IMR-90 (cell line): Measurements from ENCODE around the gene ANKMY1. TPM values are rescaled to one million over a fixed set of nuclear protein-coding genes. Genes with fewer than 3 reads are reported as not detected.

Experiments
- ATAC-seq: fragments of 200-7000 bp; cut with Tn5 transposase; 2 replicates; pipeline ENCODE4 v1.9.1; 2020; ENCODE audit warnings: low read depth, mild to moderate bottlenecking, moderate library complexity
- BruUV-seq: library from RNA; stranded (reverse); fragments of 400-500 nt; replicated peaks from 2 replicates; lab custom pipeline; 2021; lab: Mats Ljungman, UMichigan
- CTCF ChIA-PET: fragments of 300-600 bp; formaldehyde crosslinking; extraction: SDS; loops from one replicate; lab custom pipeline; 2021; ENCODE audit warnings: antibody characterized with exemption; lab: Yijun Ruan, JAX
- POLR2A ChIA-PET: fragments of 300-600 bp; sonication (Branson Sonifier 250); formaldehyde crosslinking; loops from one replicate; lab custom pipeline; 2022; ENCODE audit warnings: antibody characterized with exemption; ENCODE audit not compliant: unreplicated experiment; lab: Charles Lee
- DNase-seq: peaks from one replicate; pipeline ENCODE4 v3.0.0; 2013
- H2AFZ ChIP-seq: replicated peaks from 2 replicates; pipeline ENCODE3; 2013; ENCODE audit warnings: low read length, mild to moderate bottlenecking; ENCODE audit not compliant: poor library complexity
- H2AK5ac ChIP-seq: 2 replicates; pipeline ENCODE4 v1.6.1; 2013; ENCODE audit warnings: low read depth, low read length, inconsistent platforms
- H2AK9ac ChIP-seq: replicated peaks from 2 replicates; pipeline ENCODE3; 2013; ENCODE audit warnings: mild to moderate bottlenecking, low read depth, low read length, moderate library complexity; ENCODE audit not compliant: poor library complexity
- H2BK120ac ChIP-seq: 2 replicates; pipeline ENCODE4 v1.6.1; 2013; ENCODE audit warnings: low read depth, low read length, inconsistent platforms
- H2BK15ac ChIP-seq: 3 replicates; pipeline ENCODE4 v1.6.1; 2013; ENCODE audit warnings: low read depth, low read length, inconsistent platforms
- H2BK20ac ChIP-seq: 2 replicates; pipeline ENCODE4 v1.6.1; 2013; ENCODE audit warnings: low read depth, mild to moderate bottlenecking, inconsistent platforms, low read length, moderate library complexity
- H2BK5ac ChIP-seq: 2 replicates; pipeline ENCODE4 v1.6.1; 2013; ENCODE audit warnings: mild to moderate bottlenecking, low read depth, low read length, inconsistent platforms; ENCODE audit not compliant: poor library complexity, severe bottlenecking
- H3K14ac ChIP-seq: replicated peaks from 2 replicates; pipeline ENCODE4 v1.6.1; 2013; ENCODE audit warnings: low read depth, low read length, inconsistent platforms
- H3K18ac ChIP-seq: 2 replicates; pipeline ENCODE4 v1.6.1; 2013; ENCODE audit warnings: low read depth, low read length, control low read depth
- H3K23ac ChIP-seq: 2 replicates; pipeline ENCODE4 v1.6.1; 2013; ENCODE audit warnings: low read depth, low read length, inconsistent platforms
- H3K27ac ChIP-seq: 2 replicates; pipeline ENCODE4 v1.5.1; 2013; ENCODE audit warnings: mild to moderate bottlenecking, control low read depth, low read length; ENCODE audit not compliant: insufficient read depth
- H3K27me3 ChIP-seq: 2 replicates; pipeline ENCODE4 v1.6.1; 2013; ENCODE audit warnings: low read length; ENCODE audit not compliant: control insufficient read depth, insufficient read depth
- H3K36me3 ChIP-seq: 2 replicates; pipeline ENCODE4 v1.6.1; 2013; ENCODE audit warnings: low read length, mixed read lengths; ENCODE audit not compliant: control insufficient read depth, insufficient read depth
- H3K4ac ChIP-seq: 2 replicates; pipeline ENCODE4 v1.6.1; 2013; ENCODE audit warnings: low read depth, low read length, inconsistent platforms
- H3K4me1 ChIP-seq: 2 replicates; pipeline ENCODE4 v1.6.1; 2013; ENCODE audit warnings: low read length, mixed read lengths; ENCODE audit not compliant: control insufficient read depth, insufficient read depth
- H3K4me2 ChIP-seq: 2 replicates; pipeline ENCODE4 v1.6.1; 2013; ENCODE audit warnings: low read depth, mild to moderate bottlenecking, control low read depth, low read length, moderate library complexity
- H3K4me3 ChIP-seq: 2 replicates; pipeline ENCODE4 v1.5.1; 2013; ENCODE audit warnings: low read depth, mild to moderate bottlenecking, control low read depth, low read length, moderate library complexity; ENCODE audit not compliant: insufficient read depth
- H3K56ac ChIP-seq: 2 replicates; pipeline ENCODE4 v1.6.1; 2013; ENCODE audit warnings: low read length, inconsistent platforms; ENCODE audit not compliant: insufficient read depth; ENCODE audit errors: extremely low read depth
- H3K79me1 ChIP-seq, 2 experiments: 2 replicates each; pipeline ENCODE4 v1.6.1; 2013; ENCODE audit warnings: low read length in 2 of 2, inconsistent platforms in 1 of 2, low read depth in 1 of 2
- H3K9ac ChIP-seq: 2 replicates; pipeline ENCODE4 v1.6.1; 2013; ENCODE audit warnings: low read depth, low read length, control low read depth
- H3K9me1 ChIP-seq: 2 replicates; pipeline ENCODE4 v1.6.1; 2013; ENCODE audit warnings: low read length, inconsistent platforms; ENCODE audit not compliant: insufficient read depth
- H3K9me3 ChIP-seq: 2 replicates; pipeline ENCODE4 v1.6.1; 2013; ENCODE audit warnings: low read length; ENCODE audit not compliant: control insufficient read depth, insufficient read depth
- H4K20me1 ChIP-seq: 2 replicates; pipeline ENCODE4 v1.6.1; 2013; ENCODE audit warnings: low read length, inconsistent platforms; ENCODE audit not compliant: insufficient read depth
- H4K5ac ChIP-seq: 2 replicates; pipeline ENCODE4 v1.6.1; 2013; ENCODE audit warnings: mild to moderate bottlenecking, low read depth, low read length, control low read depth
- H4K8ac ChIP-seq, 2 experiments: 2 replicates each; pipeline ENCODE4 v1.6.1; 2013; ENCODE audit warnings: low read depth in 2 of 2, low read length in 2 of 2, control low read depth in 1 of 2, inconsistent platforms in 1 of 2
- H4K91ac ChIP-seq: 2 replicates; pipeline ENCODE4 v1.6.1; 2013; ENCODE audit warnings: low read depth, low read length, inconsistent platforms; ENCODE audit not compliant: insufficient read depth
- BHLHE40 ChIP-seq: fragments of 150-350 bp; IDR thresholded peaks from 2 replicates; pipeline ENCODE4 v1.6.1; 2016; ENCODE audit warnings: mild to moderate bottlenecking, low read depth, low read length
- CHD1 ChIP-seq: IDR thresholded peaks from 2 replicates; pipeline ENCODE4 v1.6.1; 2012; ENCODE audit warnings: low read depth, low read length, improper control_type of control experiment
- MAFK ChIP-seq: IDR thresholded peaks from 2 replicates; pipeline ENCODE4 v1.6.1; 2012; ENCODE audit warnings: low read depth, low read length, improper control_type of control experiment
- MAZ ChIP-seq: IDR thresholded peaks from 2 replicates; pipeline ENCODE4 v1.6.1; 2012; ENCODE audit warnings: low read depth, mild to moderate bottlenecking, low read length, improper control_type of control experiment, moderate library complexity, borderline replicate concordance
- MXI1 ChIP-seq: IDR thresholded peaks from 2 replicates; pipeline ENCODE4 v1.6.1; 2012; ENCODE audit warnings: low read depth, mild to moderate bottlenecking, low read length, moderate library complexity, borderline replicate concordance
- NFE2L2 ChIP-seq: fragments of 150-350 bp; IDR thresholded peaks from 2 replicates; pipeline ENCODE4 v1.6.1; 2016; ENCODE audit warnings: low read depth, mild to moderate bottlenecking, low read length
- POLR2A ChIP-seq: IDR thresholded peaks from 2 replicates; pipeline ENCODE4 v1.6.1; 2012; ENCODE audit warnings: mild to moderate bottlenecking, low read depth, low read length
- RCOR1 ChIP-seq: IDR thresholded peaks from 2 replicates; pipeline ENCODE4 v1.6.1; 2012; ENCODE audit warnings: mild to moderate bottlenecking, low read length, improper control_type of control experiment; ENCODE audit not compliant: insufficient replicate concordance
- RFX5 ChIP-seq: IDR thresholded peaks from 2 replicates; pipeline ENCODE4 v1.8.0; 2012; ENCODE audit warnings: low read depth, mild to moderate bottlenecking, low read length, moderate library complexity
- WGBS, 2 experiments: methylation state at CpG; one replicate each; pipeline versions ENCODE4 v1.1.5 to v1.1.7; 2013; ENCODE audit warnings: missing lambda C conversion rate in 2 of 2; ENCODE audit not compliant: insufficient read length in 1 of 2; ENCODE audit errors: extremely low coverage in 2 of 2; 5-methylcytosine and 5-hydroxymethylcytosine counted together
- dilution Hi-C: fragments of 300-500 bp; cut with HindIII; formaldehyde crosslinking; loops from one replicate; pipeline ENCODE4 v1.14.3; 2018; ENCODE audit warnings: low sequenced_read_pairs; ENCODE audit not compliant: unreplicated experiment
- in situ Hi-C: fragments of 300-500 bp; cut with MboI; formaldehyde crosslinking; loops from 3 replicates; pipeline ENCODE4 v1.14.3; 2019; ENCODE audit warnings: low sequenced_read_pairs, inconsistent platforms, mixed read lengths
- intact Hi-C: fragments of 100-400 bp; cut with micrococcal nuclease; formaldehyde crosslinking; loops from 2 replicates; pipeline ENCODE4 v1.10.0; 2022
- polyA plus RNA-seq, 3 experiments: library from polyadenylated mRNA; depleted of rRNA; stranded (reverse); fragments of >200 nt; gene quantifications; 2 replicates each; pipeline ENCODE4 v1.2.3, GENCODE V29; 2012; ENCODE audit warnings: low replicate concordance in 1 of 3
- total RNA-seq: library from RNA; depleted of rRNA; stranded (reverse); fragments of >200 nt; gene quantifications from 2 replicates; pipeline ENCODE4 v1.2.3, GENCODE V29; 2012
- TF ChIP-seq, protein P1 (sequence below): fragments of 150-350 bp; IDR thresholded peaks from 2 replicates; pipeline ENCODE4 v1.6.1; 2017; ENCODE audit warnings: mild to moderate bottlenecking, antibody characterized with exemption, low read length, low read depth

Gene ANKMY1
- total and polyA plus RNA-seq, 2 of the 4 experiments (the other 2 are of a cell fraction), result 2.9 to 5.5 TPM

DNA sequence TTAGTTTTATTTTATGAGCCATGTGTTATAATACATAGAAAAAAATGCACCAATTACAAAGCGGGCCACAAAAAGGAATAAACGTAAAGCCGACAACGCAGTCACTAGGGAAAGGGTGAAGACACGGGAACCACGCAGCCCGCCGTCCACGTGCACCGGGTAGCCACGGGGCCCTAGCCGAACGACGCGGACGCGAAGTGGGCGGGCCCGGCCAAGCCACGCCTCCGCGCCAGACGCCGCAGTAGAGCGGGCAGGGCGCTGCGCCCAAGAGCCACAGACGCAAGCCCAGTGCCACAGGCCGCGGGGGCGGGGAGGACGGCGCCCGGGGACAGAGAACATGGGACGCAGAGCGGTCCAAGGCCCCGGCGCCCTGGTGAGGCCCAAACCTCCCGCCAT is 2.3 kb upstream of the ANKMY1 start, which contains the start of gene DUSP28:
TSS of gene DUSP28 (plus strand) at position 274 of the 396 bp plus-strand sequence. CDS start 328 bp downstream, outside the sequence.
- Histone ChIP-seq H2BK5ac (peak within 1 kb of the TSS; percentile 96), H3K23ac (peak within 1 kb of the TSS; percentile 93; the same call in 1 of the 2 replicates), H4K91ac (peak within 1 kb of the TSS; percentile 69), H3K27me3 (no peaks in the 10 kb centered on the region), H3K56ac (peak within 1 kb of the TSS; percentile 87), H2BK20ac (no peak within 1 kb of the TSS), H3K4ac (peak within 1 kb of the TSS; percentile 96), H4K8ac (peak within 1 kb of the TSS; percentile 52 to 83; a peak in 3 of 4 replicates), H3K36me3 (peaks cover 1% of the 10 kb centered on the region; the same call in 1 of the 2 replicates), H3K9ac (peak within 1 kb of the TSS; percentile 72), H3K4me1 (peaks cover 10% of the 10 kb centered on the region), H3K79me1 (peaks cover 27 to 64% of the 10 kb centered on the region in 2 experiments), H2AK9ac (peak within 1 kb of the TSS; percentile 98), H3K14ac (peak within 1 kb of the TSS; percentile 96), H3K18ac (no peak within 1 kb of the TSS; the same call in 1 of the 2 replicates), H3K9me3 (no peaks in the 10 kb centered on the region), H2BK120ac (peak within 1 kb of the TSS; percentile 82), H2BK15ac (0 out of 3 replicates have a peak within 1 kb of the TSS, but pooled peaks have one; percentile 49), H4K20me1 (peaks cover 26% of the 10 kb centered on the region), H2AFZ (peak within 1 kb of the TSS; percentile 90), H3K27ac (peak within 1 kb of the TSS; percentile 84), H3K9me1 (peaks cover 24% of the 10 kb centered on the region), H3K4me2 (peak within 1 kb of the TSS; percentile 93), H4K5ac (peak within 1 kb of the TSS; percentile 73), H2AK5ac (peak within 1 kb of the TSS; percentile 79), H3K4me3 (peak within 1 kb of the TSS; percentile 73)
- WGBS, 2 experiments, result 1% methylated on average over 34 of the region's 39 CpGs; no CpG with 5 or more reads in 1 of the 2 experiments
- TF ChIP-seq MAZ, result peak; percentile 63; the same call in 1 of the 2 replicates
- no peak for TF ChIP-seq MAFK
- TF ChIP-seq NFE2L2, result no peak
- peak; percentile 99 for TF ChIP-seq MXI1
- TF ChIP-seq BHLHE40, result peak; percentile 82
- TF ChIP-seq, protein P1, sequence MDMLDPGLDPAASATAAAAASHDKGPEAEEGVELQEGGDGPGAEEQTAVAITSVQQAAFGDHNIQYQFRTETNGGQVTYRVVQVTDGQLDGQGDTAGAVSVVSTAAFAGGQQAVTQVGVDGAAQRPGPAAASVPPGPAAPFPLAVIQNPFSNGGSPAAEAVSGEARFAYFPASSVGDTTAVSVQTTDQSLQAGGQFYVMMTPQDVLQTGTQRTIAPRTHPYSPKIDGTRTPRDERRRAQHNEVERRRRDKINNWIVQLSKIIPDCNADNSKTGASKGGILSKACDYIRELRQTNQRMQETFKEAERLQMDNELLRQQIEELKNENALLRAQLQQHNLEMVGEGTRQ, result peak; percentile 86
- peak; percentile 87 for TF ChIP-seq RFX5
- TF ChIP-seq POLR2A, result peak; percentile 82
- no peak for TF ChIP-seq CHD1
- TF ChIP-seq RCOR1, result no peak
- POLR2A ChIA-PET, result no interaction called here
- DNase-seq (peak; percentile 80), ATAC-seq (peak; percentile 65)
- TSS peak; percentile 30 for BruUV-seq
- dilution Hi-C loops, result no loop called here
- CTCF ChIA-PET, result no interaction called here
- in situ Hi-C loops, result no loop called here
- intact Hi-C loops, result loop anchor here (10.0 kb wide), 1 partner anchor 435 kb away; the partner anchor contains the start of gene SNED1
